ENCODE results near the gene TMEM183A.

TMEM183A gene

DNA sequence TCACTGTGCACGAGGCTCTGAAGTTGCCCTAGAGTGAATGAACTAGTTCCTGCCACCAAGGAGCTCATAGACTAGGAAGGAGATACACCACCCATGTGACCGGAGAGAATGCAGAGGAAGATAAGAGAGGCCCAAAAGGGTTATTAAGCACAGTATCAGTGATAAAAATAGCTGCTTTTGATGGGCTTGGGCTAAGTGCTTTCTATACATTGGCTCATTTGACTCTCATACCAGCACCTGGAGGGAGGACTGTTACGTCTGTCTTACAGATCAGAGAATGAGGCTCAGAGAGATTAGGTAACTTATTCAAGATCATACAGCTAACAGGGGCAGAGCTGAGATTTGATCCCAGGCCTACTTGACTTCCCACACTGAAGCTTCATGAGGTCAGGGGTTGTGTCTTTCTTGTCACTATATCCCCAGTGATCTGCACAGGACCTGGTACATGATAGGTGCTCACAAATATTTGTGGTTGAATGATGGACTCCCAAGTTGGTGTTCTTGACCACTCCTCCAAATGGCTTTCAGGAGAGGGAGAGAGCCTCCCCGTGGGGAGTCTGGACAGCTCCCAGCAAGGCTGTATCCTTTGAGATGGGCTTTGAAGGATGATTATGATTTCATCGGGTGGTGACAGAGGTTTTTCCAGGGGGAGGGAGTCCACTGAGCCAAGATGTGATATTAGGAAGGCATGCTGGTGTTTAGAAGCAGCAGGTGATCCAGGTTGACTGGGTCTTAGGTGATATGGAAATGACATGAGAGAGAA is 33.5 kb downstream of the TMEM183A start:
- no peak for TF ChIP-seq CTCF (IDR thresholded peaks at IDR 0.05; ENCODE audit: low read length, missing control alignments)
- DNase-seq (ENCODE audit: low read depth) = no peak
- H3K4me3 ChIP-seq (replicated peaks; ENCODE audit: low read depth, low read length) = no peak overlapping the region

- no peak overlapping the region for H3K4me3 ChIP-seq (replicated peaks; ENCODE audit: low read depth, low read length)
- no peak for TF ChIP-seq CTCF (IDR thresholded peaks at IDR 0.05; ENCODE audit: low read length, missing control alignments)
- no peak for DNase-seq (ENCODE audit: low read depth)
Measured at GRCh38 chr1:203041351-203041932, 34.3 kb downstream of the TMEM183A start.

- DNase-seq (ENCODE audit: low read depth) = no peak
- no peak for TF ChIP-seq CTCF (IDR thresholded peaks at IDR 0.05; ENCODE audit: low read length, missing control alignments)
- no peak overlapping the region for H3K4me3 ChIP-seq (replicated peaks; ENCODE audit: low read depth, low read length)
Measured at GRCh38 chr1:203043830-203044545, 36.8 kb downstream of the TMEM183A start.

DNA sequence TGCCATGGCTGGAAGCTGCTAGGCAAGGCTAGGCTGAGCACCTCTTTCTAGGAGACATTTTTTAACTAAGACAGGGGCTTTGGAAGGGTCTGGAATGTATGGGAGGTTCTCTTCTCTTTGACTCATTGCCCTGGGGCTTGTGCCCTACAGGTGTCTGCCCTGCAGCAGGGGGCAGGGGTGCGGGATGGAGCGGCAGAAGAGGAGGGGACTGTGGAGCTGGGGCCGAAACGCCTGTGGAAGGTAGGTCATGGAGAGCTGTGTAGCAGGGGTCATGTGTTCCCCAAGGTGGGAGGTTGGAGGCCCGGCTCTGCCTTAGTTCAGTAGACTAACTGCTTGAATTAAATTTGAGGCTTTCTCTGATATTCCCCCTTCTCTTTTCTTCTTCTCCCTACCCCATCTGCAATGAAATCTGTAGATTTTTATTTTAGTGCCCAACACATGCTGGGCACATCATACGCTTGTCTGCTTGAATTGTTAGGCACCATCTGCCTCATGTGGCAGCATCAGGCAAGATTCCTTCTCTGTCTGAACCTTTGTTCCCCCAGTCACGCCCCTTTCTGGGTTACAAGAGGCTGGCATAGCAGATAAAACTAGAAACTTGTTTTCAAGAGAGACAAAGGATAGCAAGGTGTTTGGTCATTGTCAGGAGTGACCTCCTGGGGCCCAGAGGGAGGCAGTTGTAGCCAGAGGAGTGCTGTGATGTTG is 37.5 kb downstream of the TMEM183A start:
- TF ChIP-seq CTCF (IDR thresholded peaks at IDR 0.05; ENCODE audit: low read length, missing control alignments) = no peak
- DNase-seq (ENCODE audit: low read depth) = no peak
- no peak overlapping the region for H3K4me3 ChIP-seq (replicated peaks; ENCODE audit: low read depth, low read length)

DNA sequence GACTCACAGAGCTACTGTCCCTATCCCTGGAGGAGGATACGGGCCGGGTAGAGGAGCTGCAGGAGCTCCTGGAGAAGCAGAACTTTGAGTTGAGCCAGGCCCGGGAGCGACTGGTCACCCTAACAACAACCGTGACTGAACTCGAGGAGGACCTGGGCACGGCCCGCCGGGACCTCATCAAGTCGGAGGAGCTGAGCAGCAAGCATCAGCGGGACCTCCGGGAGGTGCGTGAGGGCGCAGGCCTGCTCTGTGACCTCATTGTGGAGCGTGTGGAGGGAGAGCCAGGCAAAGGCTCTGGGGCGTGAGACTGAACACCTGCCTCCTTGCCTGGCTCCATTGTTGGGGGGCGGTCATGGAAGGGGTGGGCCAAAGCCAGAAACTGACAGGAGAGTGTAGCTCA is 38.2 kb downstream of the TMEM183A start:
- DNase-seq (ENCODE audit: low read depth) = no peak
- H3K4me3 ChIP-seq (replicated peaks; ENCODE audit: low read depth, low read length) = no peak overlapping the region
- TF ChIP-seq CTCF (IDR thresholded peaks at IDR 0.05; ENCODE audit: low read length, missing control alignments) = no peak

GRCh38 chr1:203045821-203046594 is 38.8 kb downstream of the TMEM183A start:
- DNase-seq (ENCODE audit: low read depth) = peak; percentile 37
- H3K4me3 ChIP-seq (replicated peaks; ENCODE audit: low read depth, low read length) = no peak overlapping the region
- no peak for TF ChIP-seq CTCF (IDR thresholded peaks at IDR 0.05; ENCODE audit: low read length, missing control alignments)
